GM21717 (cell line): ENCODE data around the gene MRPS15.

ENCODE experiments used
- ATAC-seq: cut with Tn5 transposase; IDR thresholded peaks from one replicate; pipeline ENCODE4 v1.9.1; 2021; ENCODE audit warnings: mild to moderate bottlenecking, moderate library complexity; ENCODE audit not compliant: unreplicated experiment

MRPS15 gene

DNA sequence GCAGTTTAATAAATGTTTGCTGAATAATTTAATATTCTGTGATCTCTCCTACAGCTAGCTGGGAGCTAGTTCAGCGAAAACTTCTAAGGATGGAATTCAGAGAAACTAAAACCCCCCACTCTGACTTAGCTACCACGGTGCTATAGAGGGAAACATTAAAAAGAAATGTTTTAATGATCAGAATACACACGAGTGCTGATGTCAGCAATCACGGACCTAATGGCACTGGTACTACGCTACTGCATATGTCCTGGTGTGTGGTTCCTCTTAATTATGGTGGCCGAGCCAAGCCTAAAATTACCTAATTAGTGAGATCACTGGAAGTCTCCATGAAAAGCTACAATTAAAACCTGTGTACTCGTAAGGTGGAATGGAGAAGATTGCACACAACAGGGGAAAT is 42.5 kb downstream of the MRPS15 start:
- ATAC-seq: no peak

DNA sequence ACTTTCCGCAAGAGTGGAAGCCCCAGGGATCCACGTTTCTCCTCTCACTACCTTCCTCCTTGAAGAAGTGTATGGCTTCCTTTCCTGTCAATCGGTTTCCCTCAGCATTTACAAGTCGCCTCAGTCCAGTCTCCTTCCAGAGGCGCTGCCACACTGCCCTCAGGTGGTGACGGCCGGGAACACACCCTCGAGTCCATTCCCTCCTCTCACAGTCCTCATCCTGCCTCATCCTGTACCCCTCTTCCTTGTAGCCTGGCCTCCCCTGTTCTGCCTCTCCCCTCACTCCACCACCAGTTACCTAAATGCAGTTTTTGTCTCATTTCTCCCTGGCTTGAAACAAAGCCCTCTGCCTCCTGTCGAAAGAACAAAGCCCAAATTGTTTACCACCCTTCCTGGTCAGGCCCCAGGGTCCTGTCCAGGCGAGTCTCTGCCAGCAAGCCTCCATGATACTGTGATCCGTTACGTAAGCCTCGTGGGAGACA is 43.3 kb downstream of the MRPS15 start:
- ATAC-seq: no peak

DNA sequence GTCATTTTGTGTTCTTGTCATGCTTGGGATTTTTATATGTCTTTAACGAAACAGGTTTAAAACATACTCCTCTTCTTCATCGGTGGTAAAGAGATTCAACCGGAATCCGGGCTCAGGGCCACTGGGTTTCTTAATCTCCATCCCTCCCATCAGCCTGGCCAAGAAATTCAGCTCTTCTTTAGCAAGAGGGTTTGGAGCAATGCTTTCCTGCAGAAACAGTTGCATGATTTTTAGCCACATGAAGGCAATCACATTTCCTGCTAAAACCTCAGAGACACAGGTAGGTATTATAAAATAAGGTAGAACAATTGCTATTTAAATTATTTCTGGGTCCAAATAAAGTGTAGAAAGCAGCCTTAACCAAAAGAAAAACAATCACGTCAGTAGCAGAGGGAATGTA is 43.8 kb downstream of the MRPS15 start:
- ATAC-seq: no peak

DNA sequence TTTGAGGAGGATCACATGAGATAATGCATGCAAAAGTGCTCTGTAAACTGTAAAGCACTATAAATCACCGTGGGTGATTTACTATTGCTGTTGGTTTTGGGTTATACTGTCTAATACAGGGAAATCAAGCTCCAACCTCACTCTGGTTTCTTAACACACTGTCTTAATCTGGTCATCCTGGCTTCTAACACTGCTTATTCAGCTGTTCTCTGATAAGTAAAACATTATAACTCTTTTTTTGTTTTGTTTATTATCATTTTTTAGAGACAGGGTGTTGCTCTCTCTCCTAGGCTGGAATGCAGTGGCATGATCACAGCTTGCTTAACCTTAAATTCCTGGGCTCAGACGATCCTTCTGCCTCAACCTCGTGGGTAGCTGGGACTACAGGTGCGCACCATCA is 44.6 kb downstream of the MRPS15 start:
- no peak for ATAC-seq

DNA sequence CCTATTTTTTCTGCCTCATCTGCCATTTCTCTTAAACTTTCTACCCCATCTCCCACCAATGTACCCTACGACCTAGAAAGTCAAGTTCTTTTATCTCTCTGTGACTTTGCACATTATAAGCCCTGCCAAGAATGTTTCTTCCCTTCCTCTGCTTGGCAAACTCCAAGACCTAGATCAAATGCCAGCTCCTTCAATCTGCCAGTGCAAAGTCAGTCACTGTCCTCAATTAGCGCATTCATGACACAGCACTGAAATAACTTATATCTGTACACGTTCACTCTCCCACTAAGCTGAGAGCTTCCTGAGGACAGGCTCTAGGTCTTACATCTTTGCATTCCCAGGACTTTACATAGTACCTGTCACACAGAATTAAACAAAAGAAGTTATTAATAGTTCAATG is 45.0 kb downstream of the MRPS15 start:
- ATAC-seq: no peak

DNA sequence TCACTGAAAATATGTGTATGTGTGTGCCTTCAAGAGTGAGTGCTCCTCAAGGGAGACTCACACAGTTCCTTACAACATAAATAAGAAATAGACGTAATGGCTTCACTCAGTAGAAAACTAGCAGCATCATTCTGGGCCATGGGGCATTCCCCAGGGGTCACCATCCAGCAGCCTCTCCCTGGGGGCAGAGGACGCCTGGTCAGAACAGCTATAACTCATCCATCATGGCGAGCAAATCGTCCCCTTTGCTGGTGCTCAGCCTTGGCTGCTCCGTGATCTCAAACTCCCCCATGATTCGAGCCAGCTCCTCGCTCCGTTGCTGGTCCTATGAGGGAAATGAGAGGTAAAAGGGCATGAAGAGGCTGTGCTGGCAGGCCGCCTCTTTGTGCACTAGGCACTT is 46.3 kb downstream of the MRPS15 start:
- ATAC-seq: no peak

DNA sequence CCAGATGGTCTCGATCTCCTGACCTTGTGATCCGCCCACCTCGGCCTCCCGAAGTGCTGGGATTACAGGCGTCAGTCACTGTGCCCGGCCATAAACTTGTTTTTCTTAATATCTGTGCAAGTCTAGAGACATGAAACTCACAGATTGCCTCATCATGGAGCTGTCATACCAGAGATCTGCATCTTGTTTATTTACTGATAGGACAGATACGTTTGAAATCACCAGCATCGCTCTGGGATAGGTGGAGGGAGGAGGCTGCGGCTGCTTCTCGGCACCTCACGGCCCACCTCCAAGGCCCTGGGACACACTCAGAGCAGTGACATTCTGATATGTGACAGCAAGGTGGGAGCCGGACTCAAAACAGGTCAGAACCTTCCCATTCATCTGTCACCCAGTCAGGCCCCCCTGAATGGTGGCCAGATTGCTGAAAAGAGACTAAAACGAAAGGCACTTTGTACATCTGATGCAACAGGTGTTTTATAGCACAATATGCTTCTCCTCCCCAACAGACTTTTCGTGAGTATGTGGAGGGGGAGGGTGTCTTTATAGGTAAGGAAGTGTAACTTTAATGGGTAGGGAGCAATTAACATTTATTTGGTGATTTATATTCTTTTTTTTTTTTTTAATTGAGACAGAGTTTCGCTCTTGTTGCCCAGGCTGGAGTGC is 48.4 kb downstream of the MRPS15 start:
- ATAC-seq: no peak

DNA sequence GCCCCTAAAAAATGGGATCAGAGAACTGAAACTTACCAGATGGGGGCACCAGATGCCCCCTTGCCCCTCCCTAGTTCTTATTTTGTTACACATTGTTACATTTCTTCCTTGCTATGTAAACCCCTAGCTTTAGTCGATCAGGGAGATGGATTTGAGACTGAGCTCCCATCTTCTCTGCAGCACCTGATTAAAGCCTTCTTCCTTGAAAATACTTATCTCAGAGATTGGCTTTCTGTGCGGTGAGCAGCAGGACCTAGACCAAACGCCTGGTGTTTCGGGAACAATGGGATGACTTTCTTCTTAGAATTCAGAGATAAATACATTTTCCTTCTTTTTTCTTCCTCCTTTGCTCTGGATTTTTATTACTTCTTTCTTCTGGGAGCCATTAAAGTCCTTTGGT is 49.8 kb downstream of the MRPS15 start:
- ATAC-seq: no peak

DNA sequence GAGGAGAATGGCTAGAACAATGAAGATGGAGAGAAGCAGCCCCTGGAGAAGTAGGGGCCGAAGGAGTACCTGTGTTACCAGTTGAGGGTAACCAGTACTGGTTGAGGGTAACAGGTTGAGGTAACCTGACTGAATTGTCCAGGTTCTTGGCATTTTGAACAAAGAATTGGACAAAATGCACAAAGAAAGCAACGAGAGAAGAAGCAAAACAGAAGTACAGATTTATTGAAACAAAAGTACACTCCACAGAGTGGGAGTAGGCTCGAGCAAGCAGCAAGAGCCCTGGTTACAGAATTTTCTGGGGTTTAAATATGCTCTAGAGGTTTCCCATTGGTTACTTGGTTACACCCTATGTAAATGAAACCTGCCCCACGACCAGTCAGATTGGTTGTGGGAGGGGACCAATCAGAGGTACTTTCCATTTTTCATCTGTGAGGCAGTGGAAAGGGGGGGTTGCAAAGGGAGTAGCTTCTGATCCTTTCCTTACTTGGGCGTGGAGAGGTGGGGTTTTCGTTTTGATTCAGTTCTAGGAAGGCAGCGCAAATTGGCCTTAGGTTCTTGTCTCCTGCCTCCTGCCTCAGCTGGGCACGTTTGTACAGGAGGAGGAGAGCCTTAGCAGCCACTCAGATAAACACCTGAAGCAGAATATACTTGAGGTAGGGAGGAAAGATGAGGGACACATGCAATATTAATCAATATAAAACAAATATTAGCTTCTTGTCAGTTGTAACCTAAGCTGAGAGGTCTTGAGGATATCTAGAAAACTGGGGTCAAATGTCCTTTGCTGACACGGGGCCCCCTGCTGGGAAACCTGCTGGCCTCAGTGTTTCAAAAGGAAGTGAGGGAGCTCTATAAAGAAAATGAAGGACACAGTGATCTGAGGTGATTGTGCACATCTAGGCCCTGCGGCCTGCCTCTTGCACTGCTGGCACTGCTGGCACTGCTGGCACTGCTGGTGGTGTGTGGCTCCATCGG is 52.2 kb downstream of the MRPS15 start:
- no peak for ATAC-seq

DNA sequence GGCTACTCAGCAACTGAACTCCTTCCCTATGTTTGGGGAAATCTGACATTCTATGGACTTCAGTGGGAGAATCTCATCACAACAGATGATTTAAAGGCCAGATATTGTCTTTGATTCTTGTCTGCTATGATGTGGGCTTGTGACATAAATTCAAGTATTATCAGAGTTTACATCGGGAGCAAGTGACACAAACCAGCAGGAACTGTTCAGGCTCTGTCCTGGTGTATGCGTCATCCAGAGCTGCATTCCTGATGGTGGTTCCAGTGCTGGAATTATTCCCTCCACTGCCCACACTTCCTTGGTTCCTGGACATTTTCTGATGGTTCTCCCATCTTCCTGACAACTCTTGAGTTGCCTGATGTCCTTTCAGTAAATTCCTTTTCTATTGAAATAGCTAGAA is 55.7 kb downstream of the MRPS15 start:
- ATAC-seq: no peak

DNA sequence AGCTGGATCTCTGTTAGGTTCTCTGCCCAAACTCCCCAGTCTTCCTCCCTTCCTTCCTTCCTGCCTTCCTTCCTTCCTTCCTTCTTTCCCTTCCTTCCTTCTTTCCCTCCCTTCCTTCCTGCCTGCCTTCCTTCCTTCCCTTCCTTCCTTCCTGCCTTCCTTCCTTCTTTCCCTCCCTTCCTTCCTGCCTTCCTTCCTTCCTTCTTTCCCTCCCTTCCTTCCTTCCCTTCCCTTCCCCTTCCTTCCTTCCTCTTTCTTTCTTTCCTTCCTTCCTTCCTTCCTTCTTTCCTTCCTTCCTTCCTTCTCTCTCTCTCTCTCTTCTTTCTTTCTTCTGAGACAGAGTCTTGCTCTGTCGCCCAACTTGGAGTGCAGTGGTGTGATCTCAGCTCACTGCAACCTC is 57.7 kb downstream of the MRPS15 start:
- no peak for ATAC-seq
